GM23338 (cell line): Measurements from ENCODE around the gene DHRSX. TPM values are rescaled to one million over a fixed set of nuclear protein-coding genes. Genes with fewer than 3 reads are reported as not detected.

Experiments used
- ATAC-seq: fragments of 200-7000 bp; cut with Tn5 transposase; 3 replicates; pipeline ENCODE4 v1.9.1; 2020
- DNase-seq: peaks from one replicate; pipeline ENCODE4 v3.0.0-alpha.2; 2015; ENCODE audit warnings: low spot score
- H2AFZ ChIP-seq: fragments of 200-600 bp; sonication (generic); 2 replicates; pipeline ENCODE4 v1.8.0; 2016; ENCODE audit warnings: antibody characterized with exemption, mild to moderate bottlenecking, moderate library complexity
- H3F3A ChIP-seq: fragments of 200-600 bp; sonication (generic); replicated peaks from 2 replicates; pipeline ENCODE4 v1.8.0; 2017; ENCODE audit warnings: antibody characterized with exemption, mixed run types, low read depth
- H3K27ac ChIP-seq: fragments of 200-600 bp; sonication (generic); 2 replicates; pipeline ENCODE4 v1.6.1; 2016; ENCODE audit warnings: low read depth
- H3K27me3 ChIP-seq: fragments of 200-600 bp; sonication (generic); 2 replicates; pipeline ENCODE4 v1.8.0; 2016; ENCODE audit warnings: mild to moderate bottlenecking, mixed run types, moderate library complexity; ENCODE audit not compliant: insufficient read depth
- H3K36me3 ChIP-seq: fragments of 200-600 bp; sonication (generic); 2 replicates; pipeline ENCODE4 v1.8.0; 2016; ENCODE audit warnings: mild to moderate bottlenecking; ENCODE audit not compliant: insufficient read depth
- H3K4me1 ChIP-seq: fragments of 200-600 bp; sonication (generic); 2 replicates; pipeline ENCODE4 v1.8.0; 2016; ENCODE audit warnings: mild to moderate bottlenecking, moderate library complexity; ENCODE audit not compliant: insufficient read depth
- H3K4me2 ChIP-seq: fragments of 200-600 bp; sonication (generic); 2 replicates; pipeline ENCODE4 v1.7.1; 2017; ENCODE audit warnings: mixed run types
- H3K4me3 ChIP-seq: fragments of 200-600 bp; sonication (generic); 2 replicates; pipeline ENCODE4 v1.6.1; 2016; ENCODE audit warnings: mixed run types
- H3K79me2 ChIP-seq: fragments of 200-600 bp; sonication (generic); replicated peaks from 2 replicates; pipeline ENCODE4 v1.8.0; 2017; ENCODE audit warnings: mild to moderate bottlenecking; ENCODE audit not compliant: insufficient read depth
- H3K9me2 ChIP-seq: fragments of 200-600 bp; sonication (generic); 2 replicates; pipeline ENCODE4 v1.8.0; 2017; ENCODE audit not compliant: insufficient read depth
- H4K20me1 ChIP-seq: fragments of 200-600 bp; sonication (generic); replicated peaks from 2 replicates; pipeline ENCODE4 v1.8.0; 2017; ENCODE audit warnings: mild to moderate bottlenecking; ENCODE audit not compliant: insufficient read depth
- H3K27ac Mint-ChIP-seq: 2 replicates; pipeline ENCODE4 v1.8.0; 2020; ENCODE audit warnings: inconsistent platforms, mild to moderate bottlenecking, moderate library complexity, mixed read lengths
- H3K27me3 Mint-ChIP-seq: 3 replicates; pipeline ENCODE4 v1.8.0; 2022; ENCODE audit warnings: low read depth, mild to moderate bottlenecking, moderate library complexity, mixed read lengths, inconsistent platforms; ENCODE audit not compliant: insufficient read depth, poor library complexity
- H3K36me3 Mint-ChIP-seq: 3 replicates; pipeline ENCODE4 v1.8.0; 2021; ENCODE audit warnings: low read depth, mild to moderate bottlenecking, inconsistent platforms, moderate library complexity, mixed read lengths
- H3K4me1 Mint-ChIP-seq: 3 replicates; pipeline ENCODE4 v1.8.0; 2020; ENCODE audit warnings: mild to moderate bottlenecking, inconsistent platforms, mixed read lengths
- H3K4me3 Mint-ChIP-seq: 3 replicates; pipeline ENCODE4 v1.8.0; 2021; ENCODE audit warnings: moderate library complexity, mild to moderate bottlenecking, inconsistent platforms, mixed read lengths
- H3K9me3 Mint-ChIP-seq: 3 replicates; pipeline ENCODE4 v1.8.0; 2020; ENCODE audit warnings: moderate library complexity, mild to moderate bottlenecking, inconsistent platforms, mixed read lengths
- EZH2phosphoT487 ChIP-seq: fragments of 200-600 bp; sonication (generic); IDR thresholded peaks from one replicate; pipeline ENCODE4 v1.8.1; 2018; ENCODE audit warnings: antibody characterized with exemption; ENCODE audit not compliant: unreplicated experiment
- JUNB ChIP-seq: IDR thresholded peaks from one replicate; pipeline ENCODE4 v1.6.1; 2016; ENCODE audit warnings: antibody characterized with exemption; ENCODE audit not compliant: unreplicated experiment
- POLR2AphosphoS5 ChIP-seq: IDR thresholded peaks from 2 replicates; pipeline ENCODE4 v1.6.1; 2016; ENCODE audit warnings: antibody characterized with exemption, low read depth
- STAT1 ChIP-seq: IDR thresholded peaks from one replicate; pipeline ENCODE4 v1.6.1; 2016; ENCODE audit warnings: antibody characterized with exemption; ENCODE audit not compliant: unreplicated experiment
- ZNF331 ChIP-seq: fragments of 250-450 bp; sonication (Bioruptor Pico); IDR thresholded peaks from 2 replicates; pipeline ENCODE4 v1.5.0; 2020; ENCODE audit warnings: low read depth, mild to moderate bottlenecking, moderate library complexity
- polyA plus RNA-seq: library from polyadenylated mRNA; unstranded; fragments of >200 nt; fragmentation: Nextera tagmentation; extraction: Ambion mirVana; gene quantifications from 2 replicates; pipeline ENCODE4 v1.2.1, GENCODE V29; 2016
- total RNA-seq: library from RNA; depleted of rRNA; stranded (reverse); fragments of >200 nt; shearing (Covaris generic); gene quantifications from 2 replicates; pipeline ENCODE4 v1.2.3, GENCODE V29; 2014
- TF ChIP-seq, protein P1 (sequence below): IDR thresholded peaks from one replicate; pipeline ENCODE4 v1.6.1; 2018; ENCODE audit warnings: antibody characterized with exemption; ENCODE audit not compliant: unreplicated experiment

The DHRSX gene
- total and polyA plus RNA-seq, 2 experiments from 2014 or later = 33.9 to 43.0 TPM

DNA sequence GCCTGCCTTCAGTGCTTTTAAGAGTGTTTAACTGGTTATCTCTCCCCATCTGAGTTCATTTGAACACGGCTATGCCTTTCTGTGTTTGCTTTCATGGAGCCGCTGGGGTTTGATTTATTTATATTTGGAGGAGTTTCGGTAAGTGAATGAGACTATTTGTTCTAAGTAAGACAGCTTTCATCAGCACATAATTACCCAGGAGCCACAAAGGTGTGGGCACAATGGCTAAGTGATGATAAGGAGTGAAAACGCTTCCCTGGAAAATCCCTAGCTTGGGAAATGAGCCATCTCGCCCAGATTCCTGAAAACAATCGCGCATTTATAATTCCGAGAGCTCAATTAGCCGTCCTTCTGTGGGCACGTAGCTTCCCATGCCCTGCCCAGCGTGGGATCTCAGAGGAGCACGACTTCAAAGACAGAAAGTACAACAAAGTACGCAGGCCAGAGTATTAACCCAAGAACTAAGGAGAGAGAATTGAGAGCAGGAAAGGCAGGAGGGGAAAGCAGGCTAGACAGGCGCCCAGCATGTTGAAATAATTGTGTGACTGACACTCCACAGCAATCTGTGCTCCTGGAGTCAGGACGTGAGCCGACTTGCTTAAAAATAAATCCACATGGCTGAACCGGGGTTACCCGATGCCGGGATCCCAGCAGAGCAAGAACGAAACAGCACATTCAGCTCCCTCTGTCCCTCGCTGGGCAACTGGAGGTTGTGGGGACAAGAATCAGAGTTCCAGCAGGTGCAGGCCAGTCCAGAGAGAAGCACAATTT lies 99.0 kb downstream of the DHRSX start:
- H3K36me3 ChIP-seq = peaks cover 4% of the 10 kb centered on the region; the same call in 1 of the 2 replicates
- no peaks in the 10 kb centered on the region for H3K9me2 ChIP-seq
- Mint-ChIP-seq H3K9me3 (peaks cover 6% of the 10 kb centered on the region), H3K4me3 (no peak overlapping the region), H3K27ac (peak overlapping the region; percentile 68), H3K36me3 (peaks cover 29% of the 10 kb centered on the region), H3K4me1 (peaks cover 23% of the 10 kb centered on the region), H3K27me3 (peaks cover 7% of the 10 kb centered on the region)
- DNase-seq = no peak
- no peaks in the 10 kb centered on the region; the same call in none of the 2 replicates for H4K20me1 ChIP-seq
- peaks cover 15% of the 10 kb centered on the region; the same call in 1 of the 2 replicates for H3K4me1 ChIP-seq
- H3K4me3 ChIP-seq = no peak overlapping the region
- peaks cover 18% of the 10 kb centered on the region for H3K79me2 ChIP-seq
- H2AFZ ChIP-seq = no peak overlapping the region
- TF ChIP-seq, protein P1, sequence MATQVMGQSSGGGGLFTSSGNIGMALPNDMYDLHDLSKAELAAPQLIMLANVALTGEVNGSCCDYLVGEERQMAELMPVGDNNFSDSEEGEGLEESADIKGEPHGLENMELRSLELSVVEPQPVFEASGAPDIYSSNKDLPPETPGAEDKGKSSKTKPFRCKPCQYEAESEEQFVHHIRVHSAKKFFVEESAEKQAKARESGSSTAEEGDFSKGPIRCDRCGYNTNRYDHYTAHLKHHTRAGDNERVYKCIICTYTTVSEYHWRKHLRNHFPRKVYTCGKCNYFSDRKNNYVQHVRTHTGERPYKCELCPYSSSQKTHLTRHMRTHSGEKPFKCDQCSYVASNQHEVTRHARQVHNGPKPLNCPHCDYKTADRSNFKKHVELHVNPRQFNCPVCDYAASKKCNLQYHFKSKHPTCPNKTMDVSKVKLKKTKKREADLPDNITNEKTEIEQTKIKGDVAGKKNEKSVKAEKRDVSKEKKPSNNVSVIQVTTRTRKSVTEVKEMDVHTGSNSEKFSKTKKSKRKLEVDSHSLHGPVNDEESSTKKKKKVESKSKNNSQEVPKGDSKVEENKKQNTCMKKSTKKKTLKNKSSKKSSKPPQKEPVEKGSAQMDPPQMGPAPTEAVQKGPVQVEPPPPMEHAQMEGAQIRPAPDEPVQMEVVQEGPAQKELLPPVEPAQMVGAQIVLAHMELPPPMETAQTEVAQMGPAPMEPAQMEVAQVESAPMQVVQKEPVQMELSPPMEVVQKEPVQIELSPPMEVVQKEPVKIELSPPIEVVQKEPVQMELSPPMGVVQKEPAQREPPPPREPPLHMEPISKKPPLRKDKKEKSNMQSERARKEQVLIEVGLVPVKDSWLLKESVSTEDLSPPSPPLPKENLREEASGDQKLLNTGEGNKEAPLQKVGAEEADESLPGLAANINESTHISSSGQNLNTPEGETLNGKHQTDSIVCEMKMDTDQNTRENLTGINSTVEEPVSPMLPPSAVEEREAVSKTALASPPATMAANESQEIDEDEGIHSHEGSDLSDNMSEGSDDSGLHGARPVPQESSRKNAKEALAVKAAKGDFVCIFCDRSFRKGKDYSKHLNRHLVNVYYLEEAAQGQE = no peak
- TF ChIP-seq JUNB = no peak
- TF ChIP-seq EZH2phosphoT487 = no peak
- H3K27me3 ChIP-seq = no peaks in the 10 kb centered on the region
- peak; percentile 49; the same call in 2 of the 3 replicates for ATAC-seq
- H3K27ac ChIP-seq = peak overlapping the region; percentile 66
- no peaks in the 10 kb centered on the region for H3F3A ChIP-seq
- H3K4me2 ChIP-seq = no peak overlapping the region

DNA sequence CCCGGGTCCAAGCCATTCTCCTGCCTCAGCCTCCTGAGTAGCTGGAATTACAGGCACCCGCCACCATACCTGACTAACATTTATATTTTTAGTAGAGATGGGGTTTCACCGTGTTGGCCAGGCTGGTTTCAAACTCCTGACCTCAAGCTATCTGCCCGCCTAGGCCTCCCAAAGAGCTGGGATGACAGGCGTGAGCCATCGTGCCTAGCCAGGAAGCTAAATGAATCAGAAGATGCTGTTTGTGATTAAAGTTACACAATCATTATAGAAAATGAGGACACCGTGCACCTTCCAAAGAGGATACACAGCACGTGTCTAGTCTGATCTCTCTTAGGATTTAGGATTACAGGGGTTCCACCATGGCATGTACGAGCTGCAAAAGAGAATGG lies 99.6 kb downstream of the DHRSX start:
- no peak for DNase-seq
- Histone ChIP-seq H3K36me3 (no peaks in the 10 kb centered on the region), H3K79me2 (peaks cover 12% of the 10 kb centered on the region), H3F3A (no peaks in the 10 kb centered on the region), H4K20me1 (no peaks in the 10 kb centered on the region; the same call in none of the 2 replicates), H3K4me3 (no peak overlapping the region), H2AFZ (no peak overlapping the region), H3K9me2 (no peaks in the 10 kb centered on the region), H3K27me3 (no peaks in the 10 kb centered on the region), H3K27ac (0 out of 2 replicates have a peak overlapping the region, but pooled peaks have one; percentile 55), H3K4me2 (no peak overlapping the region), H3K4me1 (peaks cover 15% of the 10 kb centered on the region; the same call in 1 of the 2 replicates)
- Mint-ChIP-seq H3K9me3 (no peaks in the 10 kb centered on the region; the same call in 2 of the 3 replicates), H3K4me1 (peaks cover 23% of the 10 kb centered on the region), H3K36me3 (peaks cover 23% of the 10 kb centered on the region), H3K27me3 (peaks cover 7% of the 10 kb centered on the region), H3K4me3 (no peak overlapping the region), H3K27ac (0 out of 2 replicates have a peak overlapping the region, but pooled peaks have one; percentile 68)
- TF ChIP-seq, protein P1 = no peak
- TF ChIP-seq JUNB = no peak
- no peak for TF ChIP-seq EZH2phosphoT487
- TF ChIP-seq POLR2AphosphoS5 = no peak
- no peak for TF ChIP-seq ZNF331
- TF ChIP-seq STAT1 = no peak
- ATAC-seq = no peak
